Mammary epithelial cell (primary cell): Measurements from ENCODE around the gene CRB2.

ENCODE experiments used
- EZH2 ChIP-seq: IDR thresholded peaks from 2 replicates; pipeline ENCODE4 v1.6.1; 2012; ENCODE audit warnings: low read length, inconsistent platforms, borderline replicate concordance
- TF ChIP-seq, protein P1 (sequence below), 2 donors: IDR thresholded peaks in 1 of 2; conservative IDR thresholded peaks in 1 of 2; 2 replicates each; pipeline ENCODE4 v1.5.1; 2011 to 2012; ENCODE audit warnings: inconsistent platforms in 2 of 2, low read length in 2 of 2, mild to moderate bottlenecking in 2 of 2, control low read depth in 1 of 2, low read depth in 1 of 2; ENCODE audit not compliant: insufficient read depth in 1 of 2; ENCODE audit errors: extremely low read depth in 1 of 2

- TF ChIP-seq, protein P1, sequence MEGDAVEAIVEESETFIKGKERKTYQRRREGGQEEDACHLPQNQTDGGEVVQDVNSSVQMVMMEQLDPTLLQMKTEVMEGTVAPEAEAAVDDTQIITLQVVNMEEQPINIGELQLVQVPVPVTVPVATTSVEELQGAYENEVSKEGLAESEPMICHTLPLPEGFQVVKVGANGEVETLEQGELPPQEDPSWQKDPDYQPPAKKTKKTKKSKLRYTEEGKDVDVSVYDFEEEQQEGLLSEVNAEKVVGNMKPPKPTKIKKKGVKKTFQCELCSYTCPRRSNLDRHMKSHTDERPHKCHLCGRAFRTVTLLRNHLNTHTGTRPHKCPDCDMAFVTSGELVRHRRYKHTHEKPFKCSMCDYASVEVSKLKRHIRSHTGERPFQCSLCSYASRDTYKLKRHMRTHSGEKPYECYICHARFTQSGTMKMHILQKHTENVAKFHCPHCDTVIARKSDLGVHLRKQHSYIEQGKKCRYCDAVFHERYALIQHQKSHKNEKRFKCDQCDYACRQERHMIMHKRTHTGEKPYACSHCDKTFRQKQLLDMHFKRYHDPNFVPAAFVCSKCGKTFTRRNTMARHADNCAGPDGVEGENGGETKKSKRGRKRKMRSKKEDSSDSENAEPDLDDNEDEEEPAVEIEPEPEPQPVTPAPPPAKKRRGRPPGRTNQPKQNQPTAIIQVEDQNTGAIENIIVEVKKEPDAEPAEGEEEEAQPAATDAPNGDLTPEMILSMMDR (conservative IDR thresholded peaks at IDR 0.05 in 1 of 2, IDR thresholded peaks at IDR 0.05 in 1 of 2; ENCODE audit: extremely low read depth in 1 of 2, insufficient read depth in 1 of 2, low read depth in 1 of 2, low read length in 2 of 2) = no peak
- TF ChIP-seq EZH2 = no peak
These were observed 16.9 kb downstream of the CRB2 start for GRCh38 chr9:123372766-123373446.
